Small intestine (tissue), 7 donors: Measurements from ENCODE around the gene DNAJB11. TPM values are rescaled to one million over a fixed set of nuclear protein-coding genes. Genes with fewer than 3 reads are reported as not detected.
A peak's percentile ranks its signal among the peaks of the same experiment; 100 is the strongest.

Source experiments
- DNase-seq, 2 donors: peaks; one replicate each; pipeline versions ENCODE4 v3.0.0 to v3.0.0-alpha.2; 2013
- FAIRE-seq: peaks from 2 replicates; lab custom pipeline; 2012; peaks lifted over from hg19 to GRCh38; lab: Jason Lieb, UNC
- H3K27ac ChIP-seq, 3 donors: one replicate each; pipeline ENCODE4 v1.5.1; 2013; ENCODE audit warnings: low read length in 2 of 3, mild to moderate bottlenecking in 2 of 3, control low read depth in 1 of 3, inconsistent platforms in 1 of 3, low read depth in 1 of 3, moderate library complexity in 1 of 3
- H3K27me3 ChIP-seq, 3 donors: one replicate each; pipeline ENCODE4 v1.6.1; 2013; ENCODE audit warnings: low read length in 3 of 3, inconsistent platforms in 1 of 3; ENCODE audit not compliant: control insufficient read depth in 3 of 3, insufficient read depth in 3 of 3
- H3K36me3 ChIP-seq, 3 donors: one replicate each; pipeline ENCODE4 v1.6.1; 2013; ENCODE audit warnings: low read length in 3 of 3, inconsistent platforms in 1 of 3, low read depth in 1 of 3, mild to moderate bottlenecking in 1 of 3, moderate library complexity in 1 of 3; ENCODE audit not compliant: control insufficient read depth in 3 of 3, insufficient read depth in 2 of 3
- H3K4me1 ChIP-seq, 3 donors: one replicate each; pipeline ENCODE4 v1.6.1; 2013; ENCODE audit warnings: low read length in 2 of 3, inconsistent platforms in 1 of 3, low read depth in 1 of 3, mild to moderate bottlenecking in 1 of 3, moderate library complexity in 1 of 3; ENCODE audit not compliant: control insufficient read depth in 3 of 3, insufficient read depth in 2 of 3
- H3K4me3 ChIP-seq, 3 donors: one replicate each; pipeline ENCODE4 v1.5.1; 2013; ENCODE audit warnings: low read length in 3 of 3, control low read depth in 1 of 3, inconsistent platforms in 1 of 3, low read depth in 1 of 3, mild to moderate bottlenecking in 1 of 3, moderate library complexity in 1 of 3
- H3K9me3 ChIP-seq, 2 donors: one replicate each; pipeline ENCODE4 v1.6.1; 2013; ENCODE audit warnings: low read depth in 1 of 2, low read length in 1 of 2; ENCODE audit not compliant: control insufficient read depth in 2 of 2, insufficient read depth in 1 of 2
- WGBS, 3 donors: extraction: QIAGEN DNeasy Blood & Tissue Kit; methylation state at CpG; one replicate each; pipeline ENCODE4 v1.1.7; 2013; 5-methylcytosine and 5-hydroxymethylcytosine counted together
- polyA plus RNA-seq, 4 donors: library from polyadenylated mRNA; stranded (reverse) in 3 of 4; unstranded in 1 of 4; fragments of 200-250 nt in 3 of 4; fragments of 120-200 nt in 1 of 4; gene quantifications; one replicate each; pipeline versions ENCODE4 v1.2.1 to v1.2.3, GENCODE V29; 2013
- donor health status: healthy with polysubstance abuse.
- donor health status: control.
- donor health status: control.
- donor health status: Bipolar disorder and iron deficiency.
- donor health status: healthy.

The DNAJB11 gene
- polyA plus RNA-seq, 4 donors: 36.7 to 86.6 (median 52.7) TPM

DNA sequence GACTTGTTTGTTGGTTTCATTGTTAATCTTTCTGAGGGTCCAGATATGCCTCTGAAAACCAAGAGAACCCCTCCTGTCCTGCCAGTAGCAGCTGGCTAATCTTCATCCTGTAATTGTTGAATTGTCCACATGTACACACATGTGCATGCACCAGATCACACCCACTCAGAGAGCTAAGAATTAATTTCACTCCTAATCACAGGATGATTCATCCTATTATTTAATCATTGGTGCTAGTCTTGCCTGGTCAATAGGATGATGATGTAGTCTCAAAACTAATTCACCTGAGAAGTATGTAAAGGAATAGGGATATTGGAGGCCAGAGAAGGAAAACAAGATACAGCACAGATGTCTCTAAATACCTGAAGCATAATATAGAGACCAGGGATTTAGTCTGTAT is 34.6 kb downstream of the DNAJB11 start:
- Histone ChIP-seq H3K36me3 (no peaks in the 10 kb centered on the region), H3K27me3 (no peaks in the 10 kb centered on the region), H3K9me3 (peaks cover 0 to 3% of the 10 kb centered on the region in 2 donors), H3K4me1 (peaks cover 0 to 31% (median 0%) of the 10 kb centered on the region in 3 donors), H3K4me3 (no peak overlapping the region), H3K27ac (no peak overlapping the region)
- FAIRE-seq (no peak), DNase-seq (peak in 1 of 2 donors; percentile 49)

DNA sequence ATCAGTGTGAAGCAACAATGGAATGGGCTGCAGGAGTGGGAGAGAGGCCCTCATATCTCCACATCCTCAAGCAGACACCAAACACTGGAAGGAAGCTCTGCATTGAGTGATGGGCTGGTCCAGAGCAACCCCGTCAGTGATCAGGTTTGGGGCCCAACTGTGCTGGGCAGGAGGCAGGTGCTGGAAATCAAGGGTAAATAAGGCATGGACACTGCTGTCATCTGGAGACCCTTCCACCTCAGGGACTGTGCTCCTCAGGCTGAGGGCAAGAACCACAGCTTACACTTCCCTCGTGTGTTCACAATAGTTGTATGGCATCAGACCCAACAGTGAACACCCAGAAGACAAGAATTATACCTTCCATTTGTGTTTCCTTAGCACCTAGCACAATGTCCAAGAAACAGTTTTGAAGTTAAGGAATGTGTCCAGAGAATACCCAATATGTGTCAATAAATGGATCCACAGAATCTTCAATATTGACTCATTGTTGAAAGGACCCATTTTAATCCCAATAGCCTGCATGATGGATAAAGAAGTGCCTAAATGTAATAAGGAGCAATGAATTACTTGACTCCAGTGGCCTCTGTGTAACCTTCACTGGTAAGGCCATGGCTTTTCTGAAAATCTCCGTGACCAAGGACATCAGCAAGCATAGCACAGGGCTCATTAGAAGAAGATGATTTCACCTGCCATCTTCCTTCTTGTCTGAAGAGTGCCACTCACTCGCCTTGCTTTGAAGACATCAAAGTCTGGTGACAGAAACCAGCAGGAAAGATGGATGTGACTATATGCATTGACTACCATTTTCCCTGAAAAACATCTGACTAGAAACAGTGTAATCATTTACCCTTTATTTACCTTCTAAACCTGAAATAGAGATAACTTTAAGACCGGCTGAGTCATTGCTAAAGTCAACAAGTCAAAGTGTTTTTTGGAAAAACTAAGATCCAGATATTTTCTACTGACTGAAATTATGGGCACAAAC is 35.3 kb downstream of the DNAJB11 start:
- no peak overlapping the region for H3K4me3 ChIP-seq
- H3K27ac ChIP-seq: peak overlapping the region in 1 of 3 donors; percentile 73
- peaks cover 0 to 3% of the 10 kb centered on the region in 2 donors for H3K9me3 ChIP-seq
- WGBS, 3 donors: 64 to 77% (median 72%) methylated on average over 5 of the region's 5 CpGs
- no peaks in the 10 kb centered on the region for H3K27me3 ChIP-seq
- H3K36me3 ChIP-seq: no peaks in the 10 kb centered on the region
- H3K4me1 ChIP-seq: peaks cover 0 to 24% (median 0%) of the 10 kb centered on the region in 3 donors
- FAIRE-seq (no peak), DNase-seq (peak in 1 of 2 donors; percentile 66)

DNA sequence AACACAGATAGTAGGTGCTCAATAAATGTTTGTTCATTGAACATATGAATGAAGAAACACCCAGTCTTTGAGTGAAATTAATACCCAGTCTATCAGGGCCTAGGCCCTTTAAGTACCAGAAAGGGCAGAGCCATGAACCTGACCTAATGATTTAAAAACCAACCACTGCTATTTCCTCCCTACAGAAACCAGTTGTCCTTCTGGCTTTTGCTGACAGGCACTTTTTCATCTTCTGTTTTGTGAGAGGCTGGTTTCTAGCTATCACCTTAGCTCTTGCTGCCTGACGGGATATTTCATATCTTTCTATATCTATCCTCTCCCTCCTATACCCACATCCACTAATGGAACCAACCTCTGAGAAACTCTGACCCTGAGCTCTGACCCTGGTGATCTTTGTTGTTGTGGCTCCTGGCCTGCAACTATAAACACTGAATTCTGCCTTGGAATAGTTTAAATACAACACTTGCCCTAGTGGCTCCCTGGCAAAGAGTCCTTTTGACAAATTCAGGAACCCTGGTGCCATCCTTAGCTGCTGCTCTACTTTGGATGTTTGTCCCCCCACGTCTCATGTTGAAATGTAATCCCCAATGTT is 38.2 kb downstream of the DNAJB11 start:
- Histone ChIP-seq H3K27ac (no peak overlapping the region), H3K4me1 (peaks cover 0 to 34% (median 0%) of the 10 kb centered on the region in 3 donors), H3K9me3 (peaks cover 0 to 3% of the 10 kb centered on the region in 2 donors), H3K27me3 (peaks cover 0 to 2% (median 0%) of the 10 kb centered on the region in 3 donors), H3K36me3 (no peaks in the 10 kb centered on the region), H3K4me3 (no peak overlapping the region)
- FAIRE-seq: no peak
- no peak for DNase-seq
- WGBS, 3 donors: 75 to 84% (median 80%) methylated on average over 2 of the region's 2 CpGs

DNA sequence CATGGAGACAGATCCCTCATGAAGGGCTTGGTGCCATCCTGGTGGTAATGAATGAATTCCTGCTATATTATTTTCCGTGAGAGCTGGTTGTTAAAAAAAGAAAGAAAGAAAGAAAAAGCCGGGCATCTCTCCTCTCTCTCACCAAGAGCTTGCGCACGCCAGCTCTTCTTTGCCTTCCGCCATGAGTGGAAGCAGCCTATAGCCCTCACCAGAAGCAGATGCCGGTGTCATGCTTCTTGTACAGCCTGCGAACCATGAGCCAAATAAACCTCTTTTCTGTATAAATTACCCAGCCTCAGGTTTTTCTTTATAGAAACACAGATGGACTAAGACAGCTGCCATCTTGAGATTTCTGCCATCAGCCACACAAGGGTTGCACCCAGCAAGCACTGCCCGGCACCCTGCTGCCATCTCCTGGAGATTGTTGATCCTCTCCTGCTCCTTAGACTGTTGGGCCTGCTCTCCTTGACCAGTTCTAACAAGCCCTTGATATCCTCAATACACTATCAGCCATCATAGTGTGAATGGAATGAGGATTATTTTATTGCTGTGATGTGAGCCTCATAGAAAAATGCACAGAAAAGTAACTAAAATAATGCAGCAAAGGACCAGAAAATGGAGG is 38.8 kb downstream of the DNAJB11 start:
- FAIRE-seq (no peak), DNase-seq (peak; percentile 59 to 68)
- Histone ChIP-seq H3K9me3 (peaks cover 0 to 3% of the 10 kb centered on the region in 2 donors), H3K4me3 (no peak overlapping the region), H3K4me1 (peaks cover 0 to 34% (median 0%) of the 10 kb centered on the region in 3 donors), H3K36me3 (no peaks in the 10 kb centered on the region), H3K27me3 (peaks cover 0 to 2% (median 0%) of the 10 kb centered on the region in 3 donors), H3K27ac (no peak overlapping the region)
- WGBS, 3 donors: 87 to 90% (median 87%) methylated on average over 8 of the region's 8 CpGs

- no peaks in the 10 kb centered on the region for H3K9me3 ChIP-seq
- H3K27me3 ChIP-seq: peaks cover 0 to 2% (median 0%) of the 10 kb centered on the region in 3 donors
- H3K4me3 ChIP-seq: no peak overlapping the region
- FAIRE-seq (no peak), DNase-seq (no peak)
- H3K27ac ChIP-seq: no peak overlapping the region
- H3K36me3 ChIP-seq: no peaks in the 10 kb centered on the region
- WGBS, 3 donors: 61 to 75% (median 69%) methylated on average over 5 of the region's 5 CpGs
- H3K4me1 ChIP-seq: peaks cover 0 to 20% (median 0%) of the 10 kb centered on the region in 3 donors
Measured at GRCh38 chr3:186612065-186612464, 41.5 kb downstream of the DNAJB11 start.

DNA sequence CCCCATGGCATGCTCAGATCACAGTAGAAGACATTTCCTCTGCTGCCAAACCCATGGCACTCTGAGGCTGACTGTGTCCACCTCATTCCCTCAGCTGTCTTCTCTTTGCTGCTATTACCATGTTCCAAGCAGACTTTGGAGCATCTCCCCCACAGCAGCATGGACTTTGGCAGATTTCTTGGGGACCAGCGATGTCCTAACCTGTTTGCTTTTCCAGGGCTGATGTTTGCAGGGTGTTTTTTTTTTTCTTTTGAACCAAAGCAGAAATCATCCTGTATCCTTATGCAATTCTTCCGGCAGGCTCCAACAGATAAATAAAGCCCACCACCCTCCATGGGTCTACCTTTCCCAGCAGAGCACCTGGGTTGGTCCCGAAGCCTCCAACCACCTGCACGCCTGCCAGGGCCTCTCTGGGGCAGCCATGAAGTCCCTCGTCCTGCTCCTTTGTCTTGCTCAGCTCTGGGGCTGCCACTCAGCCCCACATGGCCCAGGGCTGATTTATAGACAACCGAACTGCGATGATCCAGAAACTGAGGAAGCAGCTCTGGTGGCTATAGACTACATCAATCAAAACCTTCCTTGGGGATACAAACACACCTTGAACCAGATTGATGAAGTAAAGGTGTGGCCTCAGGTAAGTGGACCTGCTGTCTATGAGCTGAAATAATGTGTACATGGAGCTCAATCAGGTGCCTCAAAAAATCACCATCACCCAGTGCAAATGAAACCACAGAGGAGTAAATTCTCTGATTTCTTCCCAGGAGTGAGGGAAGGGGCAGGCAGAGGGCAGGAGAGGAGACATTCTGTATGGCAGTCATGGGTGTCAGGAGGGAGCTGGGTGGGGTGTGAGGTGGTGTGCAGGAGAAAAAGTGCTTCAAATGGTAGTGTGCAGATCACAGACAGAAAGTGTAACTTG is 42.5 kb downstream of the DNAJB11 start, which contains the start of gene AHSG:
Gene AHSG (plus strand): TSS at position 340 of the 916 bp plus-strand sequence. CDS start 82 bp downstream, at position 422.
- 78 to 83% (median 82%) methylated on average over 7 of the region's 7 CpGs for WGBS, 3 donors
- Histone ChIP-seq H3K9me3 (no peaks in the 10 kb centered on the region), H3K27me3 (peaks cover 0 to 2% (median 0%) of the 10 kb centered on the region in 3 donors), H3K4me1 (peaks cover 0 to 19% (median 0%) of the 10 kb centered on the region in 3 donors), H3K27ac (no peak within 1 kb of the TSS), H3K36me3 (no peaks in the 10 kb centered on the region), H3K4me3 (no peak within 1 kb of the TSS)
- FAIRE-seq: no peak
- DNase-seq: peak in 1 of 2 donors; percentile 69

DNA sequence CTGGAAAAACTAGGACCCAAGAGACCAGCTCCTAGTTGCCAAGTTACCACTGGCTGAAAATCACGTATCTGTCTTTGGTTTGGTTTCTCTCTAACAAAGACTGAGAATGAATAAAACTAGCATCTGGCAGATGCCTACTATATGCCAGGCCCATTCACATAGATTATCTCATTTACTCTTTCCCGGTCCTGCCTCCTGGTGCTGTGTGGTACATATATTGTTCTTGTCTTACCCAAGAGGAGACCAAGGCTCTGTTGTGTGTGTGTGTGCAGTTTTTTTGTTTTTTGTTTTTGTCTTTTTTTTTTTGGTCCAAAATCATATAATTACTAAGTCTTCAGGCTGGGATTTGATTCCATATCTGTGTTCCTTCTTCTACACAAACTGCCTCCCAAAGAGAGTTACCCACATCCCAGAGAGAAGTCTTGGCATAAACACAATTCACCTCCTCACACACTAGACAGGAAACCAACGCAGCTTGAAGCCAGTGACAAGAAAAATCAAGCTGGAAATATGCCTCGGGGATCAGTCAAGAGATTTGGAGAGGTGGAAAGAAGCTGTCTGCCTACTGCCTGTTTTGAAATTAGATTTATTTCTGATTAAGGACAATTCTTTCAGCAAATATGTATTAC is 43.2 kb downstream of the DNAJB11 start:
- WGBS, 3 donors: 60 to 85% (median 66%) methylated on average over 4 of the region's 4 CpGs
- no peak overlapping the region for H3K27ac ChIP-seq
- H3K4me3 ChIP-seq: no peak overlapping the region
- no peaks in the 10 kb centered on the region for H3K9me3 ChIP-seq
- peaks cover 0 to 18% (median 0%) of the 10 kb centered on the region in 3 donors for H3K4me1 ChIP-seq
- DNase-seq: no peak
- FAIRE-seq: no peak
- peaks cover 0 to 2% (median 0%) of the 10 kb centered on the region in 3 donors for H3K27me3 ChIP-seq
- H3K36me3 ChIP-seq: no peaks in the 10 kb centered on the region
